H1 (cell line): Measurements from ENCODE around the gene CLPTM1L. TPM values are rescaled to one million over a fixed set of nuclear protein-coding genes. Genes with fewer than 3 reads are reported as not detected.

Experiments used
- CHD7 ChIP-seq: fragments of 300-600 bp; sonication (generic); IDR thresholded peaks from 2 replicates; pipeline ENCODE4 v1.7.1; 2012; ENCODE audit warnings: low read length, moderate library complexity, mild to moderate bottlenecking, inconsistent platforms; ENCODE audit not compliant: insufficient replicate concordance
- HDAC6 ChIP-seq: IDR thresholded peaks from one replicate; pipeline ENCODE4 v1.7.1; 2012; ENCODE audit warnings: low read depth, mild to moderate bottlenecking, inconsistent platforms, low read length, moderate library complexity
- polyA plus RNA-seq, 7 experiments: library from polyadenylated mRNA; depleted of rRNA in 3 of 7; stranded (reverse) in 5 of 7; unstranded in 2 of 7; fragments of >200 nt in 5 of 7; fragments of 200-250 nt in 2 of 7; gene quantifications; 1 replicate in 5 of 7; 2 replicates in 1 of 7; 4 replicates in 1 of 7; pipeline versions ENCODE4 v1.2.1 to v1.2.3, GENCODE V29; 2011 to 2013; ENCODE audit warnings: missing spikeins in 2 of 7, mixed read lengths in 2 of 7
- total RNA-seq: library from RNA; stranded (reverse); fragmentation: NEBNext Ultra II Directional; extraction: Animal tissue kit (Norgen Biotek cat#: 25700); gene quantifications from 2 replicates; pipeline ENCODE4 v1.2.1, GENCODE V29; 2021

CLPTM1L gene
- total and polyA plus RNA-seq, 2 of the 8 experiments (the other 6 are each of a cell fraction or from before 2014, with no cell fraction given) = 102 to 119 TPM

- TF ChIP-seq CHD7 = no peak
- TF ChIP-seq HDAC6 = no peak
Measured at GRCh38 chr5:1330146-1330846, 14.6 kb downstream of the CLPTM1L start (continued).
